HepG2 (cell line): ENCODE measurements around the gene E2F1. TPM values are rescaled to one million over a fixed set of nuclear protein-coding genes. Genes with fewer than 3 reads are reported as not detected.
A peak's percentile ranks its signal among the peaks of the same experiment; 100 is the strongest.

Experiments used
- CAMTA2 ChIP-seq: sonication (generic); formaldehyde crosslinking; IDR thresholded peaks from 2 replicates; pipeline ENCODE4 v1.4.0; 2020; ENCODE audit warnings: mild to moderate bottlenecking, missing genetic modification reagents, borderline replicate concordance
- ELK4 ChIP-seq: sonication (generic); formaldehyde crosslinking; IDR thresholded peaks from 2 replicates; pipeline ENCODE4 v1.9.0; 2021; ENCODE audit warnings: missing genetic modification reagents, borderline replicate concordance
- GATA4 ChIP-seq: sonication (generic); IDR thresholded peaks from 2 replicates; pipeline ENCODE4 v1.6.1; 2016; ENCODE audit warnings: antibody characterized with exemption, low read depth, borderline replicate concordance
- IRX3 ChIP-seq: sonication (generic); formaldehyde crosslinking; IDR thresholded peaks from 2 replicates; pipeline ENCODE4 v1.8.1; 2023; ENCODE audit warnings: mild to moderate bottlenecking, low read depth, missing genetic modification reagents, borderline replicate concordance
- ISL2 ChIP-seq: sonication (generic); formaldehyde crosslinking; IDR thresholded peaks from 2 replicates; pipeline ENCODE4 v1.5.0; 2020; ENCODE audit warnings: missing genetic modification reagents
- NBN ChIP-seq: fragments of 450-650 bp; conservative IDR thresholded peaks from 2 replicates; pipeline ENCODE4 v1.6.1; 2017
- NFE2L1 ChIP-seq: sonication (generic); formaldehyde crosslinking; IDR thresholded peaks from 2 replicates; pipeline ENCODE4 v1.4.0; 2020; ENCODE audit warnings: missing genetic modification reagents, mild to moderate bottlenecking, borderline replicate concordance
- NFE2L2 ChIP-seq: fragments of 150-350 bp; IDR thresholded peaks from 2 replicates; pipeline ENCODE4 v1.6.1; 2014; ENCODE audit warnings: low read length
- PAF1 ChIP-seq: IDR thresholded peaks from 2 replicates; pipeline ENCODE4 v1.6.1; 2016; ENCODE audit warnings: missing genetic modification reagents, missing compliant biosample characterization
- PRPF4 ChIP-seq: fragments of 200-400 bp; formaldehyde crosslinking; IDR thresholded peaks from 2 replicates; pipeline ENCODE4 v1.6.1; 2016; ENCODE audit warnings: low read length, low read depth; ENCODE audit not compliant: poor library complexity, severe bottlenecking
- RELA ChIP-seq: sonication (generic); formaldehyde crosslinking; IDR thresholded peaks from 2 replicates; pipeline ENCODE4 v1.4.0; 2020; ENCODE audit warnings: missing genetic modification reagents
- THAP9 ChIP-seq: sonication (generic); formaldehyde crosslinking; IDR thresholded peaks from 2 replicates; pipeline ENCODE4; 2020; ENCODE audit warnings: missing genetic modification reagents, mild to moderate bottlenecking, borderline replicate concordance
- THYN1 ChIP-seq: sonication (generic); formaldehyde crosslinking; IDR thresholded peaks from 2 replicates; pipeline ENCODE4 v1.8.1; 2023; ENCODE audit warnings: low read depth, mild to moderate bottlenecking, moderate library complexity, missing genetic modification reagents, borderline replicate concordance
- ZBTB1 ChIP-seq: sonication (generic); formaldehyde crosslinking; IDR thresholded peaks from 2 replicates; pipeline ENCODE4 v1.4.0; 2020; ENCODE audit warnings: missing genetic modification reagents, borderline replicate concordance
- ZBTB44 ChIP-seq: sonication (generic); formaldehyde crosslinking; IDR thresholded peaks from 2 replicates; pipeline ENCODE4 v1.4.0; 2020; ENCODE audit warnings: missing genetic modification reagents
- ZKSCAN1 ChIP-seq: fragments of 150-350 bp; IDR thresholded peaks from 2 replicates; pipeline ENCODE4 v1.6.1; 2014; ENCODE audit warnings: low read length
- ZNF143 ChIP-seq: sonication (generic); formaldehyde crosslinking; IDR thresholded peaks from 2 replicates; pipeline ENCODE4 v1.4.0; 2020; ENCODE audit warnings: missing genetic modification reagents
- ZNF234 ChIP-seq: sonication (generic); formaldehyde crosslinking; conservative IDR thresholded peaks from 2 replicates; pipeline ENCODE4 v1.5.1; 2020; ENCODE audit warnings: mild to moderate bottlenecking, missing genetic modification reagents
- ZNF33A ChIP-seq: sonication (generic); formaldehyde crosslinking; IDR thresholded peaks from 2 replicates; pipeline ENCODE4 v1.5.1; 2020; ENCODE audit warnings: missing genetic modification reagents, mild to moderate bottlenecking, moderate library complexity, borderline replicate concordance
- ZNF34 ChIP-seq: sonication (generic); formaldehyde crosslinking; IDR thresholded peaks from 2 replicates; pipeline ENCODE4 v1.4.0; 2020; ENCODE audit warnings: mild to moderate bottlenecking, missing genetic modification reagents, borderline replicate concordance
- ZNF354B ChIP-seq: sonication (generic); formaldehyde crosslinking; IDR thresholded peaks from 2 replicates; pipeline ENCODE4 v1.8.0; 2022; ENCODE audit warnings: mild to moderate bottlenecking, missing genetic modification reagents
- ZNF563 ChIP-seq: sonication (generic); formaldehyde crosslinking; IDR thresholded peaks from 2 replicates; pipeline ENCODE4 v1.8.0; 2022; ENCODE audit warnings: mild to moderate bottlenecking, moderate library complexity, missing genetic modification reagents
- ZNF569 ChIP-seq: sonication (generic); formaldehyde crosslinking; IDR thresholded peaks from 2 replicates; pipeline ENCODE4 v1.5.0; 2020; ENCODE audit warnings: mild to moderate bottlenecking, missing genetic modification reagents, moderate library complexity, borderline replicate concordance
- ZNF577 ChIP-seq: sonication (generic); formaldehyde crosslinking; IDR thresholded peaks from 2 replicates; pipeline ENCODE4 v1.4.0; 2020; ENCODE audit warnings: mild to moderate bottlenecking, low read depth, missing genetic modification reagents, borderline replicate concordance
- polyA plus RNA-seq, 8 experiments: library from polyadenylated mRNA; depleted of rRNA in 3 of 8; stranded (reverse) in 7 of 8; unstranded in 1 of 8; fragments of >200 nt; fragmentation: Illumina TruSeq in 4 of 8; extraction: Trizol in 4 of 8; gene quantifications; 2 replicates each; pipeline versions ENCODE4 v1.2.1 to v1.2.3, GENCODE V29; 2011 to 2016; ENCODE audit warnings: low read depth in 4 of 8, missing spikeins in 1 of 8, mixed read lengths in 1 of 8; ENCODE audit not compliant: insufficient read depth in 1 of 8
- total RNA-seq, 5 experiments: library from RNA; depleted of rRNA; stranded (reverse); fragments of >200 nt; fragmentation: Illumina TruSeq; extraction: Trizol; gene quantifications; 2 replicates each; pipeline ENCODE4 v1.2.3, GENCODE V29; 2016; ENCODE audit warnings: low read depth in 1 of 5

E2F1 gene
- total and polyA plus RNA-seq, 2 of the 13 experiments (the other 11 are each of a cell fraction or from before 2014, with no cell fraction given) = 25.5 to 39.4 TPM

GRCh38 chr20:33686100-33686983, at the start of gene E2F1 (continued):
- TF ChIP-seq RELA (CRISPR knock-in tag) (peak; percentile 82; the same call in 1 of the 2 replicates), ZNF33A (CRISPR knock-in tag) (no peak), ZNF569 (CRISPR knock-in tag) (no peak), ZNF354B (CRISPR knock-in tag) (0 out of 2 replicates have a peak, but pooled peaks have one; percentile 48), ZKSCAN1 (no peak), ZNF577 (CRISPR knock-in tag) (no peak), PAF1 (CRISPR knock-in tag) (no peak), NFE2L2 (no peak), THAP9 (CRISPR knock-in tag) (0 out of 2 replicates have a peak, but pooled peaks have one; percentile 80), IRX3 (peak; percentile 92; the same call in 1 of the 2 replicates), PRPF4 (no peak), NBN (no peak), ZBTB44 (CRISPR knock-in tag) (peak; percentile 82; the same call in 1 of the 2 replicates), ISL2 (CRISPR knock-in tag) (peak; percentile 60), ZBTB1 (no peak), CAMTA2 (CRISPR knock-in tag) (0 out of 2 replicates have a peak, but pooled peaks have one; percentile 23), ZNF234 (CRISPR knock-in tag) (no peak), ZNF34 (no peak; the same call in 1 of the 2 replicates), NFE2L1 (0 out of 2 replicates have a peak, but pooled peaks have one; percentile 32), ELK4 (CRISPR knock-in tag) (no peak), ZNF143 (CRISPR knock-in tag) (peak; percentile 23; the same call in 1 of the 2 replicates), THYN1 (no peak), ZNF563 (CRISPR knock-in tag) (peak; percentile 92; the same call in 1 of the 2 replicates), GATA4 (no peak)
